ENCODE results near the gene TTL.
A peak's percentile ranks its signal among the peaks of the same experiment; 100 is the strongest.

TTL gene

DNA sequence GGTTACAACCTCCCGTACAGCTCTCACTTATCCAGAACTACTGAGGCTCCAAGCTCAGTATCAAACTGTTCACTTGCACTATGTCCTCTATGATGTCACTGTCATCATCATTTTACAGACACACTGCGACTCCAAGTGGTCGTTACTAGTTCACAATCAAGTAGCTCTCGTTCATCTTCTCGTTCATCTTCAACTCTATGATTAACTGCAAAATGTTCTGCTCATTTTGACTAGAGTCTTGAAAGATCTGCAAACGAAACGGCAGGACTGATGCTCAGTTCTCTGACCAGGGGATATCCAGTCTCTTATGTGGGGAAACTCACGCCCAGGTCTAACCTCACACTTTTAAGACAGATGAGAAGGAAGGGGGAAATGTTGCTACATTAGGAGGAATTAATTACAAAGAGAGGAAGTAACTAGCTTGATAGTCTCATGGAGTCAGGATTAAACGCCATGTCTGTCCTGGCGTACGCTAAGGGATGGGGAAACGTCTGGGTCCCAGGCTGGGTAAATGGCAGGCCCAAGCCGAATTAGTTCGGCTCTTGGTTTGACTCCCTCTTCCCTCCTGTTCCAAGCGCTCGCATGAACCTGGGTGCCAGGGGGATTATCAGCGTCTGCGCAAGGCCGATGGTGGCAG lies 101.7 kb downstream of the TTL start:
- DNase-seq (ENCODE audit: low read depth): no peak

DNA sequence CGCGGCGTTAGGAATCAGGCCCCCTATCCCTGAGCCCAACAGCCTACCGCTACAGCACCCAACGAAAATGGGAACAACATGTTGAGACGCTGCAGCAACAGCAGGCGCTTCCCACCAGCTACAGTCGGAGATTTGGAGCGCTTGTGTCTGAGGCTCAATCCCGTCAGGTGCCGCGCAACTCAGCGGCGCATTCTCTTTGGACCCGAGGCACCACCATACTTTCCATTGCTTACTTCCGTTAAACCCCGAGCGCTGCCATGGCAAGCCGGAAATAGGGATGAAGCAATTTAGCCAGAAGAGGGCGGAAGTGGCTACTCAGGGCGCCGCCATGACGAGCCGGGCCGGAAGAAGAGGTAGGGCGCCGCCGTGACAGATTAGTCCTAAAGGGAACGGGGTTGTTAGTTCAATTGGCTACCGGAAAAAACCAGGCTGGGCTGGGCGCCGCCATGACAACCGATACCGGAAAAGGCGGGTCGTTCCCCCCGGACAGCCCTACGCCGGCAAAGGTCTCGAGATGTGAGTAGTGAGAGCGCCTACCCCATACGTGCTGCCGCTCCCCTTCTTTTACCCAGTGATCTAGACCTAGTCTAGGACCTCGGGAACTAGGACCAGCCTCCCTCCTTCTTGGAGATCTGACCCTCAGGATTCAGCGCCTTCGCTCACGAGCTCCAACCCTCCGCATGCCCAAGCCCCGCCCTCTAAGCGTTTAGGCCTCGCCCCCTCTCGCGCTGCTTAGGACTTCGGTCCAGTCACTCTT lies 102.4 kb downstream of the TTL start, which contains the start of gene CHCHD5:
Gene CHCHD5, plus strand, starts transcription at position 476 of the 757 bp plus-strand sequence. Its CDS starts 39 bp downstream, at position 515.
- peak; percentile 90 for DNase-seq (ENCODE audit: low read depth)

DNA sequence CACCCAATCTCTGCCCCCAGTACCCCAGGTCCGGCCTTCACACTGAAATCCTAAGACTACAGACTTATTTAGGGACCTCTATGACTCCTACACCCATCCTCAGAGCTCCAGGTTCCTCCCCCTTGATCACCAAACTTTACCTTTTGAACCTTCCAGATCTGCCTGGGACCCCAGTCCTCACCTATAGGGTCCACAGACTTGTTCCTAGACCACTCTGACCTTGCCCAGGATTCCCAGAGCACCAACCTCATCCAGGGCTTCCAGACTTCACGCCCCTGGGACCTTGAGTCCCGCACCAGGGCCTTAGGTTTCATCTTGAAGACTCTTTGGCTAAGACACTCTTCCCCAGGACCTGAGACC lies 102.9 kb downstream of the TTL start:
- DNase-seq (ENCODE audit: low read depth): no peak

DNA sequence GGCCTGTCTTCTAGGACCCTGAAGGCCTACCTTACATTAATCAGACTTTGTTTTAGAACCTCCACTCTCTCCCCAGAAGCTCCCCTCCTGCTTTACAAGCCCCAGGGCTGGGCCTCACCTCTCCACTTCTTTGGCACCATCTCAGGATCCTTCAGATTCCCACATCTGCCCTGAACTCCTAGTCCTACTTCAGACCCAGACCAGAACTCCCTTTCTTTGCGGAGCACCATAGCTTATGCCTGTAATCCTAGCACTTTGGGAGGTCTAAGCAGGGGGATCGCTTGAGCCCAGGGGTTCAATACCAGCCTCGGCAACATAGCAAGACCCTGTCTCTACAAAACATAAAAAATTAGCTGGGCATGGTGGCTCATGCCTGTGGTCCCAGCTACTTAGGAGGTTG lies 103.4 kb downstream of the TTL start:
- no peak for DNase-seq (ENCODE audit: low read depth)

DNA sequence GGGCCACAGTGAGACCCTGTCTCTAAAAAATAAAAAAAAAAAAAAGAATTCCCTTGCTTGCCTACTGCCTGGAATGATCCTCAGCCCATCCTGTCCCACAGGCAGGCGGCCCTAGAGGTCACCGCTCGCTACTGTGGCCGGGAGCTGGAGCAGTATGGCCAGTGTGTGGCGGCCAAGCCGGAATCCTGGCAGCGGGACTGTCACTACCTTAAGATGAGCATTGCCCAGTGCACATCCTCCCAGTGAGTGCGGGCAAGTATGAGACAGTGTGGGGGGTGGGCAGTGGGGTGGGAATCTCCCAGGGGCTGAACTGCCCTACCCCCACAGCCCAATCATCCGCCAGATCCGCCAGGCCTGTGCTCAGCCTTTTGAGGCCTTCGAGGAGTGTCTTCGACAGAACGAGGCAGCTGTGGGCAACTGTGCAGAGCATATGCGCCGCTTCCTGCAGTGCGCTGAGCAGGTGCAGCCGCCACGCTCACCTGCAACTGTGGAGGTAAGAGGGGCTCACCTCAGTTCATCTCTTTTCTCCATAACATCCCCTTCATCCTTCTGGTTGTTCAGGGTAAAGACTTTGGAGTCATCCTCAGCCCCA lies 104.0 kb downstream of the TTL start:
- no peak for DNase-seq (ENCODE audit: low read depth)

DNA sequence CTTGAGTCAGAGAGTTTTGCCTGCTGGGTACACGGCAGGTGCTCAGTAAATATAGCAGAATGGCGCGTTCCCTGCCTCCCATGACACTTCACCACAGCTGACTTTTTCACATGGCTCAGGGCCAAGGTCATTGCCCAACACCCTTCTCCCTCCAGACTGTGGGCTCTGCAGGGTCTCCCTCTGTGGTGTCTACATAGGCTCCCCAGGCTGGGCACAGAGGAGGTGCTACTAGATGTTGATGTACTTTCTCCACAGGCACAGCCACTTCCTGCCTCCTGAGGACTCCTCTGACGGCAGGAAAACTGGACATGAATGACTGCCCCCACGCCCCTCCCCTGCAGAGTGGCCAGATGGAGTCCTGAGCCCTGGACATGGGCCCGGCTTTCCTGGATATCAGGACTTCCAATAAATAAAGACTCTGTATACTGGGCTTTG lies 106.7 kb downstream of the TTL start:
- DNase-seq (ENCODE audit: low read depth): no peak
